GM12878 (cell line): Measurements from ENCODE around the gene HOXD11. TPM values are rescaled to one million over a fixed set of nuclear protein-coding genes. Genes with fewer than 3 reads are reported as not detected.

Source experiments
- ATAC-seq: fragments of 200-7000 bp; cut with Tn5 transposase; 3 replicates; pipeline ENCODE4 v1.9.1; 2020; ENCODE audit warnings: mild to moderate bottlenecking, moderate library complexity
- BruUV-seq: library from RNA; stranded (reverse); fragments of 400-500 nt; replicated peaks from 2 replicates; lab custom pipeline; 2021; lab: Mats Ljungman, UMichigan
- CTCF ChIA-PET: fragments of 300-600 bp; sonication (Branson Sonifier 250); formaldehyde crosslinking; extraction: SDS; loops from one replicate; lab custom pipeline; 2021; ENCODE audit warnings: inconsistent platforms; lab: Yijun Ruan, JAX
- POLR2A ChIA-PET: fragments of 350-600 bp; formaldehyde crosslinking; extraction: SDS; loops from one replicate; lab custom pipeline; 2021; ENCODE audit warnings: inconsistent platforms; lab: Charles Lee
- RAD21 ChIA-PET: fragments of 300-600 bp; sonication (Branson Sonifier 250); formaldehyde crosslinking; loops from one replicate; lab custom pipeline; 2023; ENCODE audit warnings: antibody characterized with exemption; ENCODE audit not compliant: unreplicated experiment; lab: Charles Lee
- SMC1A ChIA-PET: fragments of 300-600 bp; sonication (Branson Sonifier 250); formaldehyde crosslinking; loops from one replicate; lab custom pipeline; 2023; ENCODE audit not compliant: unreplicated experiment, uncharacterized antibody; lab: Charles Lee
- DNase-seq: peaks from one replicate; pipeline ENCODE4 v3.0.0-alpha.2; 2011; ENCODE audit warnings: low read depth, low spot score
- FAIRE-seq: peaks from 3 replicates; lab custom pipeline; 2011; peaks lifted over from hg19 to GRCh38; lab: Jason Lieb, UNC
- H2AFZ ChIP-seq: 2 replicates; pipeline ENCODE4 v1.6.0; 2011; ENCODE audit warnings: low read depth, low read length, control low read depth; ENCODE audit not compliant: control insufficient read depth
- H3K27ac ChIP-seq: 2 replicates; pipeline ENCODE4 v1.5.1; 2011; ENCODE audit warnings: control low read depth; ENCODE audit not compliant: control insufficient read depth, insufficient read depth
- H3K27me3 ChIP-seq, 2 experiments: replicated peaks in 1 of 2; 2 replicates each; pipeline versions ENCODE4 v1.6.0 to v1.6.1; 2011; ENCODE audit warnings: low read length in 1 of 2; ENCODE audit not compliant: control insufficient read depth in 2 of 2, insufficient read depth in 2 of 2
- H3K36me3 ChIP-seq, 2 experiments: 2 replicates each; pipeline ENCODE4 v1.5.1; 2011; ENCODE audit warnings: low read length in 1 of 2; ENCODE audit not compliant: control insufficient read depth in 2 of 2, insufficient read depth in 2 of 2
- H3K4me1 ChIP-seq: 2 replicates; pipeline ENCODE4 v1.6.1; 2011; ENCODE audit warnings: mild to moderate bottlenecking, low read length, moderate library complexity, mixed read lengths; ENCODE audit not compliant: control insufficient read depth, insufficient read depth
- H3K4me2 ChIP-seq: 2 replicates; pipeline ENCODE4 v1.6.0; 2011; ENCODE audit warnings: control low read depth; ENCODE audit not compliant: control insufficient read depth, insufficient read depth
- H3K4me3 ChIP-seq: fragments of 200-600 bp; sonication (generic); 2 replicates; pipeline ENCODE4 v1.5.1; 2016
- H3K79me2 ChIP-seq: 2 replicates; pipeline ENCODE4 v1.6.0; 2011; ENCODE audit warnings: low read length; ENCODE audit not compliant: control insufficient read depth, insufficient read depth
- H3K9ac ChIP-seq: 2 replicates; pipeline ENCODE4 v1.8.0; 2011; ENCODE audit warnings: low read length, control low read depth, mixed read lengths; ENCODE audit not compliant: control insufficient read depth, insufficient read depth
- H3K9me3 ChIP-seq: replicated peaks from 3 replicates; pipeline ENCODE4 v1.5.1; 2011; ENCODE audit warnings: mild to moderate bottlenecking, low read length; ENCODE audit not compliant: control insufficient read depth, insufficient read depth
- H4K20me1 ChIP-seq: 2 replicates; pipeline ENCODE4 v1.6.0; 2011; ENCODE audit not compliant: control insufficient read depth, insufficient read depth
- CHD4 ChIP-seq: fragments of 200-600 bp; sonication (generic); IDR thresholded peaks from 2 replicates; pipeline ENCODE4 v1.6.1; 2016; ENCODE audit warnings: mild to moderate bottlenecking
- CUX1 ChIP-seq: IDR thresholded peaks from 2 replicates; pipeline ENCODE4 v1.6.1; 2012; ENCODE audit warnings: improper control_type of control experiment, low read depth, low read length; ENCODE audit not compliant: insufficient replicate concordance
- EZH2 ChIP-seq: IDR thresholded peaks from 2 replicates; pipeline ENCODE4 v1.6.1; 2012; ENCODE audit warnings: low read depth, mild to moderate bottlenecking, control low read depth, inconsistent platforms, low read length, borderline replicate concordance; ENCODE audit not compliant: control insufficient read depth
- KAT2A ChIP-seq: conservative IDR thresholded peaks from 2 replicates; pipeline ENCODE4 v1.6.1; 2011; ENCODE audit warnings: low read depth, low read length; ENCODE audit not compliant: control insufficient read depth
- RBBP5 ChIP-seq: fragments of 200-600 bp; sonication (generic); conservative IDR thresholded peaks from 2 replicates; pipeline ENCODE4 v1.6.1; 2016
- RFX5 ChIP-seq: IDR thresholded peaks from 2 replicates; pipeline ENCODE4 v1.6.1; 2011; ENCODE audit warnings: low read depth, low read length, improper control_type of control experiment
- ZNF217 ChIP-seq: fragments of 450-650 bp; IDR thresholded peaks from 2 replicates; pipeline ENCODE4 v1.6.1; 2017; ENCODE audit warnings: antibody characterized with exemption, mild to moderate bottlenecking
- ZNF384 ChIP-seq: IDR thresholded peaks from 2 replicates; pipeline ENCODE4 v1.6.1; 2012; ENCODE audit warnings: low read depth, mild to moderate bottlenecking, low read length, improper control_type of control experiment, borderline replicate concordance
- ZZZ3 ChIP-seq: IDR thresholded peaks from 2 replicates; pipeline ENCODE4 v1.6.1; 2011; ENCODE audit warnings: low read depth; ENCODE audit not compliant: control insufficient read depth, insufficient read length
- WGBS: methylation state at CpG from one replicate; pipeline ENCODE4 v1.1.6; 2016; ENCODE audit warnings: low lambda C conversion rate; ENCODE audit not compliant: insufficient replicate concordance, insufficient coverage; ENCODE audit errors: missing lambda C conversion rate; 5-methylcytosine and 5-hydroxymethylcytosine counted together
- in situ Hi-C: fragments of 300-500 bp; cut with MboI; formaldehyde crosslinking; loops from 9 replicates; pipeline ENCODE4 v1.14.3; 2018; ENCODE audit warnings: mixed read lengths
- intact Hi-C: fragments of 100-400 bp; cut with micrococcal nuclease; formaldehyde crosslinking; loops from one replicate; pipeline ENCODE4 v1.14.2; 2022; ENCODE audit not compliant: unreplicated experiment
- polyA plus RNA-seq, 11 experiments: library from polyadenylated mRNA; depleted of rRNA in 4 of 11; unstranded in 6 of 11; stranded (reverse) in 5 of 11; fragments of >200 nt; fragmentation: Nextera tagmentation in 4 of 11; fragmentation: Illumina TruSeq in 1 of 11; extraction: Ambion mirVana in 4 of 11; extraction: Trizol in 1 of 11; gene quantifications; 1 replicate in 1 of 11; 2 replicates in 10 of 11; pipeline versions ENCODE4 v1.2.1 to v1.2.3, GENCODE V29; 2011 to 2016; ENCODE audit warnings: inconsistent platforms in 2 of 11, missing spikeins in 2 of 11, low read depth in 1 of 11
- total RNA-seq, 4 experiments: library from RNA; depleted of rRNA in 3 of 4; stranded (reverse); fragments of >200 nt in 3 of 4; fragmentation: Illumina TruSeq in 1 of 4; extraction: Trizol in 1 of 4; gene quantifications; 2 replicates each; pipeline versions ENCODE4 v1.2.1 to v1.2.3, GENCODE V29; 2013 to 2021

Gene HOXD11
- total and polyA plus RNA-seq, 10 of the 15 experiments (the other 5 are each of a cell fraction or from before 2014, with no cell fraction given) = not detected

DNA sequence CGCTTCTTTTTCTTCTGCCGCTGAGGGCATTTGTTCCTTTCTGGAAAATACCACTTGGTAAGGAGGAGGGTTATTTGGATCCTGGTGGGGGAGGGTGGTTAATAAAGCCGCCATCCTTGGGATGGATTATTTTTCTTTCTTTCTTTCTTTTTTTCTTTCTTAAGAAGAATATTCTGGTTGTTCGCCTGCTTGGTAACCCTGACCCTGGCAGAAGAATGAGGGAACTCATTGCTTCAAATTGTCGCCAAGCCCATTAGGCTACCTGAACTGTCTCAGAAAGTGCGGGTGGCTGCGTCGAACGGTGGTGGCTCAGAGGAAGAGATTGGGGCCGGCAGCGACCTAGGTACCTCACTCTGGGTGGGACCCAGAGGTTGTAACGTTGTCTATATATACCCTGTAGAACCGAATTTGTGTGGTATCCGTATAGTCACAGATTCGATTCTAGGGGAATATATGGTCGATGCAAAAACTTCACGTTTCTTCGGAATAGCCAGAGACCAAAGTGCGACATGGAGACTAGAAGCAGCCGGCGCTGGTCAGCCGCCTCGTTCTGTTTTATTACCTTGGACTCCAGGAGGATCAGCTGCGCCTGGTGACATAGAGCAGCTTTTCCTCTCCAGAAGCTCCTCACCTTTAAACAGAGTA lies 43.0 kb downstream of the HOXD11 start:
- BruUV-seq = no TSS peak
- Histone ChIP-seq H3K36me3 (no peaks in the 10 kb centered on the region), H4K20me1 (no peaks in the 10 kb centered on the region), H3K27ac (no peak overlapping the region), H3K4me2 (no peak overlapping the region), H3K9me3 (no peaks in the 10 kb centered on the region), H2AFZ (no peak overlapping the region), H3K27me3 (peaks cover 12 to 38% of the 10 kb centered on the region in 2 experiments), H3K9ac (no peak overlapping the region), H3K79me2 (no peaks in the 10 kb centered on the region), H3K4me1 (no peaks in the 10 kb centered on the region), H3K4me3 (no peak overlapping the region)
- ChIA-PET CTCF (interaction anchor here (1.5 kb wide), 1 partner anchor 501 kb away, joined by 3 read pairs; no protein-coding TSS in a partner anchor), POLR2A (no interaction called here), SMC1A (interaction anchor here (1.0 kb wide), 1 partner anchor 998 kb away, joined by 3 read pairs; no protein-coding TSS in a partner anchor), RAD21 (interaction anchor here (1.0 to 1.2 kb wide), 3 partner anchors 10 to 305 kb away, joined by 4 read pairs; no protein-coding TSS in a partner anchor)
- ATAC-seq = no peak
- 29% methylated on average over 24 of the region's 24 CpGs for WGBS
- DNase-seq = no peak
- in situ Hi-C loops (loop anchor here (25.0 kb wide), 1 partner anchor 1187 kb away; no protein-coding TSS in a partner anchor), intact Hi-C loops (no loop called here)
- FAIRE-seq = no peak
- TF ChIP-seq ZZZ3 (no peak), ZNF217 (no peak), KAT2A (no peak)

DNA sequence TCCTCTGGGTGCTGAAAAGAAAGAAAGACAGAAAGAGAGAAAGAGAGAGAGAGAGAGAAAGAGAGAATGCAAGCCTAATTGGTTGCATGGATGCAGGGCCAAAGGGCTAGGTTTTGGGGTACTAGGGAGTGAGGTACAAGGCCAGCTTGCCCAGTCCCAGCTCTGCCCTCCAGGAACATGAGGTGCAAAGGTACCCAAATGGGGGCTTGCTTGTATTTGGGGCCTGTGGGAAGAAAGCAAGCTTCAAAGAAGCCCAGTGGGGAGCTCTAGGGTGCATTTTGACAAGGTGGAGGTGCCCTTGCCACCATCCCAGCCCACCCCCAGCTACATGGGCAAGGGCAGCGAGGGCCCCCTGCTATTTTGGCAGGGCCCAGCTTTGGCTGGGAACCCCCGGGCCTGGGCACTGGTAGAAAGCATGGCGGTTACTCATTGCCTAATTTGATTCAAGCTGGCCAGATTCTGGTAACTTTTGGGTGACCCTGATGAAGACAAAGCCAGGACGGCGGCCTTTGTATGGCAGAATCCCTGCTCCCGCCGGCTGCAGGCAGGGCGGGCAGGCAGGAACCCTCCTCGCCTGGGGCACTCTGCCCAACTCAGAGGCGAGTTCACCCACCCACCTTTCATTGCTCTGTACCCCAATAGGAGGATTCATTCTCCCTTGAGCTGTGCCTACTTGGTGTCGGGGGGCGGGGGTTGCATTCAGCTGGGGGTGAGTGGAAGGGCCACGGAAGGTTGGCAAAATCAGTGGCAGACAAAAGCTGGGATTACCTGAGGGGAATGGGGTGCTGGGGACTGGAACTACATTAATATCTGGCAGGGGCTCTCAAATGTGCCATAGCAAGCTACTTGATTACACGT lies 43.7 kb downstream of the HOXD11 start:
- no peak overlapping the region for H3K27ac ChIP-seq
- no peaks in the 10 kb centered on the region for H3K9me3 ChIP-seq
- no peaks in the 10 kb centered on the region for H3K36me3 ChIP-seq
- no peak for ATAC-seq
- H3K4me3 ChIP-seq = no peak overlapping the region
- H3K27me3 ChIP-seq = peaks cover 12 to 43% of the 10 kb centered on the region in 2 experiments
- ChIA-PET POLR2A (no interaction called here), RAD21 (interaction anchor here (1.0 to 1.2 kb wide), 3 partner anchors 10 to 304 kb away, joined by 4 read pairs; no protein-coding TSS in a partner anchor), SMC1A (interaction anchor here (1.0 kb wide), 1 partner anchor 998 kb away, joined by 3 read pairs; no protein-coding TSS in a partner anchor), CTCF (interaction anchor here (1.5 kb wide), 1 partner anchor 501 kb away, joined by 3 read pairs; no protein-coding TSS in a partner anchor)
- FAIRE-seq = no peak
- no peak overlapping the region for H3K9ac ChIP-seq
- intact Hi-C loops (no loop called here), in situ Hi-C loops (no loop called here)
- no TSS peak for BruUV-seq
- DNase-seq = no peak
- H4K20me1 ChIP-seq = no peaks in the 10 kb centered on the region
- no peaks in the 10 kb centered on the region for H3K79me2 ChIP-seq
- H3K4me2 ChIP-seq = no peak overlapping the region
- 14% methylated on average over 14 of the region's 14 CpGs for WGBS
- no peak overlapping the region for H2AFZ ChIP-seq
- H3K4me1 ChIP-seq = no peaks in the 10 kb centered on the region
- TF ChIP-seq RFX5 = no peak
- no peak for TF ChIP-seq CHD4
- TF ChIP-seq CUX1 = no peak
- TF ChIP-seq ZNF384 = no peak
- TF ChIP-seq EZH2 = no peak
- no peak for TF ChIP-seq RBBP5
